Activated CD8-positive, alpha-beta memory T cell treated with anti-CD3 and anti-CD28 coated beads for 24 hours (primary cell): ENCODE results near the gene PLCL1.
"Not testable (repeated sequence)": the region's sequence is repeated elsewhere in the genome, so short reads cannot be mapped to it uniquely, and the experiment has no call there.

Source experiments
- DNase-seq: peaks from one replicate; pipeline ENCODE4 v3.0.0-alpha.2; 2020

The PLCL1 gene

DNA sequence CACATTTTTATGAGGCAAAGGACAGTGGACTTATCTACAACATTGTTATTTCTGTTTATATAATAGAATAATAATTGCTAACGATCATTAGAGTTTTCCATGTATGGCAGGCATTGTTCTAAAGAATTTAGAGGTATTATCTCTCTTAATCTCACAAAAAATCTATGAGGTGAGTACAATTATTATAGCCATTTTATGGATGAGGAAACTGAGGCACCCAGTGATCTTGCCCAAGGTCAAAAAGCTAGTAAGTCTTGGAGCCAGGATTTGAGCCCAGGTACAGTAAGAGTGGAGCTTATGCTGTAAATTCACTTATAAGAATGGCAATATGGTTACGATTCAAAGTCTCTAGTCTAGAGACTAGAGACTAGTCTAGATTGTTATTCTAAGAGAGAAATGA is 331.7 kb downstream of the PLCL1 start:
- DNase-seq = no peak

DNA sequence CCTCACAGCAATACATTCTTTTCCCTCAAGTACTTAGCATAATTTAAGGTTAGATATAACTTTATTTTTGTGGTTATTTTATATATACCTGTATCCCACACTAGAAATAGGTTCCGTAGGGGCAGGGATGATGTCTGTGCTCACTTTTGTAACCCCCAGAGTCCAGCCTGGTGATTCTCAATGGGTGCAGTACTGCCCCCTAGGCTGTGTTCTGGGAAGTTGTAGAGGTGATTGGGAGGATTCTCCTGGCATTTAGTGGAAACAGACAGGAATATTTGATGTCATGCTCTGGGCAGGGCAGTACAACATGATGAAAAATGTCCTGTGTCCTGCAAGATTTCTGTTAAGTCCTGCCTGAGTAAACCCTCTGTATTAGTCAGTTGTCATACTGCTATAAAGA is 333.3 kb downstream of the PLCL1 start:
- DNase-seq = no peak

DNA sequence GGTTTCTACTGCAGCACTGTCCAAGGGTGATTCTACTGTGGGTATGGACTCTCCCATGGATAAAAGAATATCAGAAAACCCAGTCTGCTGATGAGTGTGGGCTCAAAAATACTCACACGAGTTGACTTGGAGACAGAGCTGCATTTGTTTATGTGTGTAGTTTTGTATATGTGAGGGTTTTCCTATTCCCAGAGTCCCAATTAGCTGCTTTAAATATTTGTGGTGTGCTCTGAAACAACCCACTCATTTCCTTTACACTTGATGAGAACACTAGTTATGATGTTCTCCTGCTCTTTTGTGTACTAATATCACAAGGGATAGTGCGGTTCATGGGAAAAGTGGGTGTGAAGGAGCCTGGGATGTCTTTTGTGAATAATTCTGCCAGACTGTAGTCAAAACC is 337.3 kb downstream of the PLCL1 start:
- DNase-seq = no peak

DNA sequence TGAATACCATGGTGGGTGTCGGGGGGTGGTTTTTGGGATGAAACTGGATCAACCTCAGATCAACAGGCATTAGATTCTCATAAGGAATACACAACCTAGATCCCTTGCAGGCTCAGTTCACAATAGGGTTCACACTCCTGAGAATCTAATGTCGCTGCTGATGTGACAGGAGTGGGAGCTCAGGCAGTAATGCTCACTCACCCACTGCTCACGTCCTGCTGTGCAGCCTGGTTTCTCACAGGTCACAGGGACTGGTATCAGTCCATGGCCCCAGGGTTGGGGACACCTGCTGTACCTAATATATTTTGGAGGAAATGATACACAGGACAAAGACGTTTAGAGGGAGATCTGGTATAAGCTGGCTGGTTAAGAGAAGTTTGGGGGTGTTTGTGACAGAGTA is 338.8 kb downstream of the PLCL1 start:
- DNase-seq = no peak

DNA sequence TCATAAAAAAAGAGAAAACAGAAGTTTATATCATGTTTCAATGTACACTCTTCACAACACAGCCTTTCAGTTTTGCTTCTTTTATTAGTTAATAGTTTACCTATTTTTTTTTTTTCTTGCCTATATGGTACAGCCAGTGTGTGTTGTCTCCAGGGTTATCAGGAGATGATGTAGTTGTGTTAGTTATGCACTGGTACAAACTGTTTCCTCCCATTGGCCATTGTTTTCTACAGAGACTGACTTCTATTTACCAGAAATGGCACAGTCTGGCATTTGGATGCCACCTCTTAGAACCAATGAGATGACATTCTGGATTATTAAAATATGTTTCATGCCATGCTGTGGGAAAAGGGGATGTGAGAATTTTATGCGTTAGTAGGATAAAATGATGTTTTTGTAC is 339.4 kb downstream of the PLCL1 start:
- DNase-seq = no peak

DNA sequence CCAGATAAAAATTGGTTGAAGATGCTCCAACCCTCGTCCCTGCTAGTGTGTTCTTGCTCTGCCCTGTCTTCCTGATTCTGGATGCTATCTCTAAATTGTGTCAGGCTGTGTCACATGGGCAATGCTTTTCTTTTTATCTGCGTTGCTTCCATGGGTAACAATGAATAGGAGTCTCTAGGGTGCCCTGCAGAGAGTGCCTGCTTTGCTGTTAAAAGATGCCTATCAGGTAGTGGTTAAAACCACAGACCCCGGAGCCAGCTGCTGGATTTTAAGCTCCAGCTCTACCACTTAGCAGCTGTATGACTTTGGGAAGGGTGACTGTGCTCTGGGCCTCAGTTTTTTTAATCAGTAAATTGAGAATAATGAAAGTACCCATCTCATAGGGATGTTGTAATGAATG is 340.3 kb downstream of the PLCL1 start:
- DNase-seq = no peak

DNA sequence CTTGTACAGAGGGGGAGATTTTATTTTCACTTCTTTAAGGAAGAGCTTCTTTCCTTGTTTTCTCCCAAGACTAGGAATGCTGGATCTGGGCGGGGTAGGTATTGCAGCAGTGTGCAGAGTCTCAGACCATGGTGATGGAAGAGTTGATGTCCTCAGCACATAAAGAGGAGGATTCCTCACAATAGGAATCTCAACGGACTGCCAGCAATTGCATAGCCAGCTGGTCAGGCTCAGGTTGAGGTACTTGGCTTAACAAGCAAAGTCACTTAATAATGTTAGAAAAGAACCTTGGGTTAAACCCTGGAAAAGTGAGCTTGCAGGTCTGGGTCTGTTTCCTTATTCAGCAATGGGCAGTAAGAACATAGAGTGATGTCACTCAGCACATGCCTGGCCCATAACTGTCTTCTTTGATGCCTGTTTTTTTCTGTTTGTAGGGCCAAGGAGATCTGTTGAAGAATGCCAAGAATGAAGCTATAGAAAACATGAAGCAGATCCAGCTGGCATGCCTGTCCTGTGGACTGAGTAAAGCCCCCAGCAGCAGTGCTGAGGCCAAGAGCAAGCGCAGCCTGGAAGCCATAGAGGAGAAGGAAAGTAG is 342.1 kb downstream of the PLCL1 start:
- DNase-seq = no peak

DNA sequence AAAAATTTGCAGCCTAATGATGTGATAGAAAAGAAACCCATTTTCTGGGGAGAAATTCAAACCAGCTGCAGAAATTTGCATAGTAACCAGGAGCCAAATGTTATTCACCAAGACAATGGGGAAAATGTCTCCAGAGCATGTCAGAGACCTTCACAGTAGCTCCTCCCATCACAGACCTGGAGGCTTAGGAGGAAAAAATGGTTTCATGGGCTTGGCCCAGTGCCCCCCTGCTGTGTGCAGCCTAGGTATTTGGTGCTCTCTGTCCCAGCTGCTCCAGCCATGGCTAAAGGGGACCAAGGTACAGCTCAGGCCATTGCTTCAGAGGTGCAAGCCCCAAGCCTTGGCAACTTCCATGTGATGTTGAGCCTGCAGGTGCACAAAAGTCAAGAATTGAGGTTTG is 352.9 kb downstream of the PLCL1 start:
- DNase-seq = no peak

DNA sequence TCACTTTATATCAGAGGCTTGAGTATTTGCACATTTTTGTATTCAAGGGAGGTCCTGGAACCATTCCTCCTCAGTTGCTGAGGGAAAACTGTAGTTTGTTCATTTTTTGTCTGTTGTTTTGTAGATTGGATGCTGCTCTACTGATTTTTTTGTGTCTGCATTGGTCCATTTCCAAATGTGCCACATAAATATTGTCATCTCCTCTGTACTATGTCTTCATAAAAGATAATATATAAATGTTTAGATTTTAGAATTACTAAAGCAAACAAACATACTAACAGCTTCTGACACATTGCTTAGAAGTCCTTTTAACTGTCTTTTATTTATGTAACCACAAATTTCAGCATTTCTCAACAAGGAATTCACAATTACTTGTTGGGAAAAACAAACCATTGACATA is 356.8 kb downstream of the PLCL1 start:
- DNase-seq = no peak

DNA sequence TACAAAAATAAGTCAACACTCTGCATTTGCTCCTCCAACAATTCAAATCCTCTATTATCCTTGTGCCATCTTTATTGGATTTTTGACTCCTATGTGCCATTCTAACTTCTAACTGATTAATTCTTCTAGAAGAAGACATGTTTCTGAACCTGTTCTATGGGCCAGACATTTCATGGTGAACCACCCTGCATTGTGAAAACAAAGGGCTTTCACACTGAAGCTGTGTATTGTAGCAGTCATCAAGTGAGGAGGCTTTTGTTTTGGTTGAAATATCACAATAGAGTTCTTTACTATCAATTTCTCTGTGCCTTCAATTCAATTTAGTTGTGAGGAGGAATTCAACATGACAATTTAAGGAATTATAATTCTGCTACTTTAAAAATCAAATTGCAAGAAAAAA is 357.9 kb downstream of the PLCL1 start:
- DNase-seq = no peak

DNA sequence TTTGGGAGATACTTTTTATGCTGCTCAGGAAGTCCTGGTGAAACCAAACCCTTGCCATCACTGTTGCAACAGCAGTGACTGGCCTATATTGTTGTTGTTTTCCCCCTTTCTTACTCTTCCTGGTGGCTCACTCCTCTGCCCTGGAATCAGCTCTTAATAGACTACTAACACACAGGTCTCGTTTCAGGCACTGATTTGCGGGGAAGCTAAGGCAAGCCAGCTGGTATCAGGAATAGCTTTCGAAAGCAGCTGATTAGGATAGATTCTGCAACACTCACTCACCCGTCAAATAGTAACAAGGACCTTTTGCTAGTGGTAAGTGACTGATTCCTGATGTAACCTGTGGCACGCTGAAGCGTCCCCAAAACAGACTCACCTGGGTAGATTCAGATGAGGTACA is 360.4 kb downstream of the PLCL1 start:
- DNase-seq = no peak

DNA sequence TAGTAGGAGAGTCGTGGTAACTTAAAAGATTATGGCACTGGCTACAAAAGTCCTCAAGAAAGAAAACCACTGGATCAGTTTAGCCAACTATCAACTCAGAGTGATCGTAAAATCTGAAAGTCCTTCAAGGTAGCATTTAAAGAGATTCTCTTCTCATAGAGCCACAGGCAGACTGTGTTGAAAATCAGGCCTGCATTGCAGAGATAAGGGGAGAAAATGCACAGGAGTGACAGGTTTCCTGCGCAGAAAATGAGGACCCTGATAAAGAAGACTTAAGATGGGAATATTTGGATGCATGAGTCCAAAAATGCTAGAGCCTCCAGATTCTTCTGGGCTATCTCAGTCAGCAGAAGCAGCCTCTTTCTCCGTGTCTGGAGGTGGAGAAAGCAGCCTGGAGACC is 360.9 kb downstream of the PLCL1 start:
- no peak for DNase-seq

DNA sequence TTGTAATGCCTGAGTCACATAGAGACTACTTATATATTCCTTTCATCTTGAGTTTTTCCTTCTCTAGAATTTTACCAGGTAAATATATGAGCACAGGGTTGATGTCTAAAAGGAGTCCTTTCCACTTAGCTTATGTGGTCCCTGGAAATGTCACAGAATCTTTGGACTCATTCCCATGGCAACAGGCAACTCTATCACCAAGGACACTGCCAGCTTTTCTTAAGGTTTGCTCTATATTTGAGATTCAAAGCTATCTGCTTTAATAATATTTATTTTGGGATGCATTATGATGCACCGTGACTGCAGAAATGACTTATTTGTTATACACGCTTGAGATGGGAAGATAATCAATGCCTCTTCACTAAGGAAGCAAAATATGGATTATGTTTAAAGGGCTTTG is 363.0 kb downstream of the PLCL1 start:
- no peak for DNase-seq

DNA sequence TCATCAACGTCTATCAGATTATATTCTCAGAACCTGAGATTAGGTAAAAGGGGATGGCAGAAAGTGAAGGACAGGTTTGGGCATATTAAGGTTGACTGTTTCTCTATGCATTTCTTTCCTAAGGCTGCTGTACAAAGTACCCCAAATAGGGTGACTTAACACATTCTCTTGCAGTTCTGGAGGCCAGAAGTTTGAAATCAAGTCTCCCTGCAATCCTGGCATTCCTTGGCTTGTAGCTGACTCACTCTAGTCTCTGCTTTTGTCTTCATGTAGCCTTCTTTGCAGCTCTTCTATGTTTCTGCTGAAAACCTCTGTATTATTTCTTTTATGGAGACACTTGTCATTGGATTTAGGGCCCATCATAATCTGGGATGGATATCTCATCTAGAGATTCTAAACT is 364.3 kb downstream of the PLCL1 start:
- DNase-seq = no peak

DNA sequence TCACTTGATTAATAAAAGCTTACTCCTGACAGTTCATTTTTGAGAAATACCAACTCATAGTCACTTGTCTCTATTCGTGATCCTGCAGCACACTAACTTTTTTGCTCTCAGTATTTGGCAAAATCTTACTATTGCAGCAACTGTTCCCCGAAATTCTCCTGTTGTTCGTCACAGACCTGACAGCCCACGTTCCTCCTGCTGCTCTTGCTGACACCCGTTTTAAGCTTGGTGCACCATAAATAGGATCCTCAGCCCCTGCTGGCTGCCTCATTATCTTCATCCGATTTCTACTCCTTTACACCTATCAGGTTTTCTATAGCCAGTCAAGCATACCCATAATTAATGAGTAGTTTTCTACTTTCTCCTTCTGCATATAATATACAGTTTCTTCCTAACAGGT is 368.8 kb downstream of the PLCL1 start:
- no peak for DNase-seq

DNA sequence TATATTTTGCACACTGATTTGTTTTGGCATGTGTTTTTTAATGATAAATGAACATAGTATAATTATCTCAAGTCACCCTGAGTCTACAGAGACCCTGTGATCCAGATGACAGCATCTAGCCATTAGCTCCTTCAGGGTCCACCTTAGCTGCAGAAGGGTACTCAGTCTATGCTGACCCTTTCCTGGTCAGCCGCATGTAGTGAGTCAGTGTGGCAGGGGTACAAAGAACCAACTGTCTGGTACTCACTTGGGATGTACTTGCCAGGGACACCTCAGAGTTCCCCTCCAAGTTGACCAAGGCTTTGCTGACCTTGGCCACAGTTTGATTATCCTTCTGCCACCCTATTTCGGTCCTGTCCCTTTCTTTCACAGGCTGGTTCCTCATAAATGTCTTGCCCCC is 369.5 kb downstream of the PLCL1 start:
- DNase-seq = no peak

DNA sequence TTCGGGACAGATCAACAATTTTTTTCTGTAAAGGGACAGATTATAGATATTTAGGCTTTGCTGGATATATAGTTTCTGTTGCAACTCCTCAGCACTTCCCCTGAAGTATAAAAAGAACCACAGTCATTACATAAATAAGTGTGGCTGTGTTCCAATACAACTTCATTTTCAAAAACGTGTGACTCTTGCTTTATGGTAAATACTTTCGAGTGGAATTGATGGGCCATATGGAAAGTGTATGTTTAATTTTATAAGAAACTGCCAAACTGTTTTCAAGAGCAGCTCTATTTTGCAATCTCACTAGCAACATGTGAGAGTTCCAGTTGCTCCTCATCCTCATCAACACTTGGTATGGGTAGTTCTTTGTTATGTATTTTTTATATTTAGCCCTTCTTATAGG is 370.9 kb downstream of the PLCL1 start:
- no peak for DNase-seq

DNA sequence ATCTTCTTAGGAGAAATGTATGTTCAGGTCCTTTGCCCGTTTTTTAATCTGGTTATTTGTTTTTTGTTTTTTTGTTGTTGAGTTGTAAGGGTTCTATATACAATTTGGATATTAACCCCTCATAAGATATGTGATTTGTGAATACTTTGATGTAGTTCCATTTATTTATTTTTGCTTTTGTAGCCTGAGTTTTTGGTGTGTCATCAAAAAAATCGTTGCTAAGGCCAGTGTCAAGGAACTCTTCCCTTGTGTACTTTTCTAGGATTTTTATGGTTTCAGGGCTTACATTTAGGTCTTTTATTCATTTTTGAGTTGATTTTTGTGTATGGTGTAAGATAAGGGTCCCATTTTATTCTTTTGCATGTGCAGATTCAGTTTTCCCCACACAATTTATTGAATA is 372.6 kb downstream of the PLCL1 start:
- DNase-seq = no peak

DNA sequence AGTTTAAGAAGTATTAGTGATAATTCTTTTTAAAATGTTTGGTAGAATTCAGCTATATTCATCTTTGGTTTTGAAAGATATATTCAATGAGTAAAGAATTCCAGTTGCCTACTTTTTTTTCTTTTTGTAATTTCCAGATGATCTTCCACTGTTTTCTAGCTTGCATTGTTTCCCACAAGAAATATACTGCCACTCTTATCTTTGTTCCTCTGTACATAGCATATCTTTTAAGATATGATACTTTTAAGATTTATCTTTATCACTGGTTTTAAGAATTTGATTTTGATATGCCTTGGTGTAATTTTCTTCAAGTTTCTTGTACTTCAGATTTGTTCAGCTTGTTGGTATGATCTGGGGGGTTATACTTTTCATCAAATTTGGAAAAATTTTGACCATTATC is 374.4 kb downstream of the PLCL1 start:
- DNase-seq = no peak

DNA sequence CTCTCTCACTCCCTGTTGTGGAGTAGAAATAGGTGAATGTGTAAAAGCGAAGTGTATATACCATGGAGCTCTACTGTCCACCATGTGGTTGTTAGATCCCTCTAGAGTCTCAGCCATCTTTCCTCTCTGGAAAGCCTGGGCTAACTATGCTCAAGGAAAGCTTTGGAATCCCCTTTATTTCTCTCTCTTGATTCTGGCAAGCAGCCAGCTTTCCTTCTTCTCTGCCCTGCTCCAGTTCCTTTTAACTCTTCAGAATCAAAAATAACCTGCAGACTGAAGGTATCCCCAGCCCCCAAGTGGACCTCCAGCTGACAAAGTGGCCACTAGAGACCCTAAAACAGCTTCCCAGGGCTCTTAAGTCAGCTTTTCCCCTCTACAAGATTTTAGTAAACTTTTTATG is 381.9 kb downstream of the PLCL1 start:
- no peak for DNase-seq

DNA sequence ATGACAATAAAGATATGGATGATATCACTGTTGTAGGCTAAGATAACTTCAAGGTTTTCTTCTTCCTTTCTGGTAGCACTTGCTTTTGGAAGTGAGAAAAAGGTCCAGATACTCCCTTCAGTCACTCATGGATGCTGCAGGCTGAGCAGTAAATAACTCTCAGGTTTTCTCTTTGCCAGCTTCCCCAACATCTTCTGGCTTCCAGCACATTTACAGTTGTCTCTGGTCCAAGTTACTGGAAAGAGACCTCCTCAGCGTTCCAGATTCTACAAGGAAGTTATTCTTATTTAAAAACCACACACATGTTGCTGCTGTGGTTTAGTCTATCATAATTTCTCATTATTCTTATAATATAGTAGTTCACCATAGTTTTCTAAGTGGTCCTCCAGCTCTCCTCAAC is 383.4 kb downstream of the PLCL1 start:
- no peak for DNase-seq

DNA sequence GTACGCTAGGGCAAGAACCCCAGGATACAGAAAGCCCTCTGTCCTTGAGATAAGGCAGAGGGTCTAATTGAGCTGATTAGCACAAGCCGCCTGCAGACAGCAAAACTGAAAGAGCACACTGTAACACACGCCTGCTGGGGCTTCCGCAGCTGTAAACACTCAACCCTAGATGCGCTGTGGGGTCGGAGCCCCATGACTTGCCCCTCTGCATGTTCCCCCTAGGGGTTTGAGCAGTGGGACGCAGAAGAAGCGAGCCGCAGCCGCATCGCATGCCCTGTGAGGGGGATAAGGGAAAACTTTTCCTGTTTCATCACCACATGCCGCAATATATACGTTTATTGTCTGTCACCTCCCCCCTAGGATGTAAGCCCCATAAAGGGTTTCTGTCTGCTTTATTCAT is 384.6 kb downstream of the PLCL1 start:
- no peak for DNase-seq

DNA sequence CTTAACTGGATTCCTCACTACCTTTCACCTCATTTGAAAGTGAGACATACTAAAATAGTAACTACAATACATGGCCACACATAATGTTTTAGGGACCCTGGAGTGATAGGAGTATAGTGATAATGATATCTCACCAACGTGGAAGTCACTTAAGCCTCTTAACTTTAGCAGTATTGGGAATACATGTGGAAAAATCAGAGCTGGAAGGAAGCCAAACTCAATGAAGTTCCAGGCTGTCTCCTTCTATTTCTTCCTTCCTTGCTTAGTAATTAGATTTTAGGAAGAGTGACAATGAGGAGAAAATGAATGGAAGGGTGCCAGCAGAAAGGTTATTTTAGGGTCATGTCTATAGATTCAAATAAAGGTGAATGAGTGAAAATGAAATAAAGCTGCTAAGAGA is 387.3 kb downstream of the PLCL1 start:
- DNase-seq = no peak

DNA sequence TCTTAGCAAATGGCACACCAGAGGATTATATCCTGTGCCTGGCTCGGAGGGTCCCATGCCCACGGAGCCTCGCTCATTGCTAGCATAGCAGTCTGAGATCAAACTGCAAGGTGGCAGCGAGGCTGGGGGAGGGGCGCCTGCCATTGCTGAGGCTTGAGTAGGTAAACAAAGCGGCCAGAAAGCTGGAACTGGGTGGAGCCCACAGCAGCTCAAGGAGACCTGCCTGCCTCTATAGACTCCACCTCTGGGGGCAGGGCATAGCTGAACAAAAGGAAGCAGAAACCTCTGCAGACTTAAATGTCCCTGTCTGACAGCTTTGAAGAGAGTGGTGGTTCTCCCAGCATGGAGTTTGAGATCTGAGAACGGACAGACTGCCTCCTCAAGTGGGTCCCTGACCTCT is 392.2 kb downstream of the PLCL1 start:
- not testable (repeated sequence) for DNase-seq
